HCT116 (cell line): ENCODE measurements around the gene SCAF1. TPM values are rescaled to one million over a fixed set of nuclear protein-coding genes. Genes with fewer than 3 reads are reported as not detected.

Experiments used
- ATAC-seq: fragments of 200-7000 bp; cut with Tn5 transposase; 2 replicates; pipeline ENCODE4 v1.9.1; 2020; ENCODE audit warnings: mild to moderate bottlenecking, moderate library complexity
- BruUV-seq: library from RNA; stranded (reverse); fragments of 400-500 nt; replicated peaks from 2 replicates; lab custom pipeline; 2021; lab: Mats Ljungman, UMichigan
- CTCF ChIA-PET: fragments of 300-600 bp; sonication (Branson Sonifier 250); formaldehyde crosslinking; loops from one replicate; lab custom pipeline; 2021; ENCODE audit warnings: antibody characterized with exemption; lab: Charles Lee
- POLR2A ChIA-PET: fragments of 300-600, 350-600 bp; sonication (Branson Sonifier 250); formaldehyde crosslinking; loops from one replicate; lab custom pipeline; 2021; ENCODE audit warnings: antibody characterized with exemption; lab: Charles Lee
- RAD21 ChIA-PET, 2 experiments: fragments of 300-600 bp; sonication (Branson Sonifier 250); formaldehyde crosslinking; loops; one replicate each; lab custom pipeline; 2023; ENCODE audit warnings: low total read pairs in 2 of 2; ENCODE audit not compliant: uncharacterized antibody in 2 of 2, unreplicated experiment in 2 of 2, low non-redundant PET in 1 of 2; lab: Charles Lee
- DNase-seq: peaks from one replicate; pipeline ENCODE4 v3.0.0-alpha.2; 2010; ENCODE audit warnings: low read depth, low spot score
- H2AFZ ChIP-seq: fragments of 200-600 bp; shearing (Covaris generic), sonication (generic); 2 replicates; pipeline ENCODE4 v1.6.1; 2017; ENCODE audit warnings: low read depth, mixed run types, mixed read lengths, antibody characterized with exemption, low read length; ENCODE audit not compliant: poor library complexity, severe bottlenecking
- H3K27ac ChIP-seq: 2 replicates; pipeline ENCODE4 v1.5.1; 2012; ENCODE audit warnings: low read depth, low read length
- H3K27me3 ChIP-seq: fragments of 200-600 bp; sonication (generic); 2 replicates; pipeline ENCODE4 v1.6.1; 2016; ENCODE audit warnings: mixed run types, low read length, mixed read lengths; ENCODE audit not compliant: insufficient read depth
- H3K36me3 ChIP-seq, 2 experiments: fragments of 200-500 bp in 1 of 2; fragments of 200-600 bp in 1 of 2; sonication (Bioruptor generic) in 1 of 2; sonication (generic) in 1 of 2; 2 replicates each; pipeline versions ENCODE4 v1.5.1 to v1.6.1; 2014 to 2016; ENCODE audit warnings: low read length in 2 of 2, inconsistent platforms in 1 of 2, mixed read lengths in 1 of 2, mixed run types in 1 of 2; ENCODE audit not compliant: insufficient read depth in 2 of 2, control insufficient read depth in 1 of 2
- H3K4me1 ChIP-seq, 2 experiments: fragments of 200-600 bp in 1 of 2; sonication (generic) in 1 of 2; 2 replicates each; pipeline versions ENCODE4 v1.5.1 to v1.6.1; 2012 to 2017; ENCODE audit warnings: low read length in 2 of 2, inconsistent platforms in 1 of 2, mild to moderate bottlenecking in 1 of 2, mixed read lengths in 1 of 2, mixed run types in 1 of 2, moderate library complexity in 1 of 2; ENCODE audit not compliant: insufficient read depth in 2 of 2, control insufficient read depth in 1 of 2
- H3K4me2 ChIP-seq: fragments of 200-600 bp; sonication (generic); 2 replicates; pipeline ENCODE4 v1.6.1; 2017; ENCODE audit warnings: mixed run types, low read length, mixed read lengths
- H3K4me3 ChIP-seq, 2 experiments: fragments of 200-600 bp in 1 of 2; sonication (generic) in 1 of 2; replicated peaks in 1 of 2; 2 replicates each; pipeline ENCODE4 v1.5.1; 2011 to 2016; ENCODE audit warnings: low read length in 2 of 2, control low read depth in 1 of 2, low read depth in 1 of 2, mild to moderate bottlenecking in 1 of 2, mixed read lengths in 1 of 2, mixed run types in 1 of 2
- H3K79me2 ChIP-seq: fragments of 200-600 bp; sonication (generic); 2 replicates; pipeline ENCODE4 v1.6.1; 2017; ENCODE audit warnings: mild to moderate bottlenecking, mixed run types, low read length, moderate library complexity, mixed read lengths; ENCODE audit not compliant: insufficient read depth
- H3K9ac ChIP-seq: fragments of 200-600 bp; sonication (generic); 2 replicates; pipeline ENCODE4 v1.6.1; 2016; ENCODE audit warnings: low read length, mixed read lengths
- H3K9me2 ChIP-seq: fragments of 200-600 bp; sonication (generic), shearing (Covaris generic); 2 replicates; pipeline ENCODE4 v1.6.1; 2017; ENCODE audit warnings: mixed run types, mild to moderate bottlenecking, moderate library complexity; ENCODE audit not compliant: insufficient read depth
- H3K9me3 ChIP-seq, 2 experiments: fragments of 200-500 bp in 1 of 2; fragments of 200-600 bp in 1 of 2; sonication (Bioruptor generic) in 1 of 2; sonication (generic) in 1 of 2; 2 replicates each; pipeline ENCODE4 v1.6.1; 2014 to 2017; ENCODE audit warnings: low read length in 2 of 2, mixed read lengths in 2 of 2, inconsistent platforms in 1 of 2, low read depth in 1 of 2, mild to moderate bottlenecking in 1 of 2, mixed run types in 1 of 2, moderate library complexity in 1 of 2; ENCODE audit not compliant: control insufficient read depth in 1 of 2, insufficient read depth in 1 of 2
- H4K20me1 ChIP-seq: fragments of 200-600 bp; sonication (generic), shearing (Covaris generic); 2 replicates; pipeline ENCODE4 v1.6.1; 2017; ENCODE audit warnings: mixed run types, mild to moderate bottlenecking, moderate library complexity; ENCODE audit not compliant: insufficient read depth
- ATF3 ChIP-seq: IDR thresholded peaks from 2 replicates; pipeline ENCODE4 v1.6.1; 2012
- EGR1 ChIP-seq: IDR thresholded peaks from 2 replicates; pipeline ENCODE4 v1.6.1; 2012; ENCODE audit warnings: low read depth
- ELF1 ChIP-seq: IDR thresholded peaks from 2 replicates; pipeline ENCODE4 v1.6.1; 2012; ENCODE audit warnings: low read depth, borderline replicate concordance
- RAD21 ChIP-seq: IDR thresholded peaks from 2 replicates; pipeline ENCODE4 v1.6.1; 2012; ENCODE audit warnings: low read depth, mild to moderate bottlenecking
- SP1 ChIP-seq: IDR thresholded peaks from 2 replicates; pipeline ENCODE4 v1.6.1; 2012; ENCODE audit warnings: low read depth
- intact Hi-C: fragments of 100-400 bp; cut with micrococcal nuclease; formaldehyde crosslinking; loops from 2 replicates; pipeline ENCODE4 v1.10.0; 2022
- total RNA-seq: library from RNA; stranded (reverse); gene quantifications from one replicate; pipeline ENCODE4 v1.2.1, GENCODE V29; 2021; ENCODE audit not compliant: unreplicated experiment
- TF ChIP-seq, protein P1 (sequence below), 3 experiments: fragments of 200-600 bp in 1 of 3; sonication (generic) in 1 of 3; IDR thresholded peaks in 2 of 3; conservative IDR thresholded peaks in 1 of 3; 2 replicates each; pipeline ENCODE4 v1.5.1; 2012 to 2017; ENCODE audit warnings: low read depth in 2 of 3, low read length in 2 of 3, antibody characterized with exemption in 1 of 3, borderline replicate concordance in 1 of 3, control low read depth in 1 of 3, mild to moderate bottlenecking in 1 of 3, mixed read lengths in 1 of 3, mixed run types in 1 of 3, moderate library complexity in 1 of 3; ENCODE audit not compliant: insufficient read depth in 1 of 3
- TF ChIP-seq, protein P2 (sequence below): IDR thresholded peaks from 2 replicates; pipeline ENCODE4 v1.6.1; 2012
- TF ChIP-seq, protein P3 (sequence below): IDR thresholded peaks from 2 replicates; pipeline ENCODE4 v1.6.1; 2011; ENCODE audit warnings: mild to moderate bottlenecking, low read length, moderate library complexity; ENCODE audit not compliant: insufficient replicate concordance; ENCODE audit errors: extremely low read depth

Gene SCAF1
- total RNA-seq, 1 experiment from 2014 or later, result 96.8 TPM

DNA sequence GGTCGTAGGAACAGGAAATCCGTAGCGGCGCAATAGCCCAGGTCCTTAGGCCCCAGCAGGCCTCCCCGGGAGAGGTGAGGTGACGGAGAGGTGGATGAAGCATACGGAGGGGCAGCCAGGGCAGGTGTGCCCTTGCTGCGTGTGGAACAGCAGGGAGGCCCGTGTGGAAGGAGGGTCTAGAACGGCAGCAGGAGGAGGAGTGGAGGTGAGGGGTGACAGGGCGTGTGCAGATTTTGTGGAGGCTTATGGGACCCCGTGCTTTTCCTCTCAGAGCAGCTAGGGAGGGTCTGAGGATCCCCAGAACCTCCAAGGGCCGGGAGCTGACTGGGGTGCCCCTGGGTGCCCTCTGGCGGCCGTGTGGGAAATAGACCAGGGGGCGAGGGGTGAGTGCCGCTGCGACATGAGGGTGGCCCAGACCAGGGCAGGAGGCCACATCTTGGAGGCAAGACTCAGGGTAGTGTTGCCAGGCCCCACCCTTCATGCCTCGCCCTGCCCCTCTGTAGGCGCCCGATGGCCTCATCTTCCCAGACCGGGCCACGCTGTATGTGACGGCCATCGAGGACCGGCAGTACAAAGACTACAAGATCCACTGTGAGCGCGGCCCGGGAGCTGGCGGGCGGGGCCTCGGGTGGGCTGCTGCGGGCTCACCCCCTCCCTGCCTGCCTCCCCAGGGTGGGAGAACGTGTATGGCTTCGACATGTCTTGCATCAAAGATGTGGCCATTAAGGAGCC is 42.4 kb downstream of the SCAF1 start:
- RAD21 ChIA-PET, result no interaction called here
- Histone ChIP-seq H3K9me2 (no peaks in the 10 kb centered on the region), H3K9ac (no peak overlapping the region), H4K20me1 (peaks cover 33% of the 10 kb centered on the region; the same call in 1 of the 2 replicates), H3K4me2 (no peak overlapping the region), H3K4me3 (no peak overlapping the region), H3K27me3 (no peaks in the 10 kb centered on the region), H3K79me2 (peaks cover 64% of the 10 kb centered on the region), H3K27ac (no peak overlapping the region), H2AFZ (no peak overlapping the region), H3K9me3 (no peaks in the 10 kb centered on the region), H3K4me1 (peaks cover 13 to 23% of the 10 kb centered on the region in 2 experiments), H3K36me3 (peaks cover 43 to 61% of the 10 kb centered on the region in 2 experiments)
- intact Hi-C loops, result no loop called here
- DNase-seq (no peak), ATAC-seq (peak; percentile 48)
- TF ChIP-seq ELF1 (no peak), EGR1 (no peak), ATF3 (no peak), SP1 (no peak), RAD21 (no peak)
- TF ChIP-seq, protein P1, sequence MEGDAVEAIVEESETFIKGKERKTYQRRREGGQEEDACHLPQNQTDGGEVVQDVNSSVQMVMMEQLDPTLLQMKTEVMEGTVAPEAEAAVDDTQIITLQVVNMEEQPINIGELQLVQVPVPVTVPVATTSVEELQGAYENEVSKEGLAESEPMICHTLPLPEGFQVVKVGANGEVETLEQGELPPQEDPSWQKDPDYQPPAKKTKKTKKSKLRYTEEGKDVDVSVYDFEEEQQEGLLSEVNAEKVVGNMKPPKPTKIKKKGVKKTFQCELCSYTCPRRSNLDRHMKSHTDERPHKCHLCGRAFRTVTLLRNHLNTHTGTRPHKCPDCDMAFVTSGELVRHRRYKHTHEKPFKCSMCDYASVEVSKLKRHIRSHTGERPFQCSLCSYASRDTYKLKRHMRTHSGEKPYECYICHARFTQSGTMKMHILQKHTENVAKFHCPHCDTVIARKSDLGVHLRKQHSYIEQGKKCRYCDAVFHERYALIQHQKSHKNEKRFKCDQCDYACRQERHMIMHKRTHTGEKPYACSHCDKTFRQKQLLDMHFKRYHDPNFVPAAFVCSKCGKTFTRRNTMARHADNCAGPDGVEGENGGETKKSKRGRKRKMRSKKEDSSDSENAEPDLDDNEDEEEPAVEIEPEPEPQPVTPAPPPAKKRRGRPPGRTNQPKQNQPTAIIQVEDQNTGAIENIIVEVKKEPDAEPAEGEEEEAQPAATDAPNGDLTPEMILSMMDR (IDR thresholded peaks at IDR 0.05 in 2 of 3, conservative IDR thresholded peaks at IDR 0.05 in 1 of 3; ENCODE audit: borderline replicate concordance in 1 of 3, insufficient read depth in 1 of 3, low read depth in 2 of 3, low read length in 2 of 3), result peak; percentile 4 to 61 (median 44); a peak in 4 of 6 replicates
- TF ChIP-seq, protein P2, sequence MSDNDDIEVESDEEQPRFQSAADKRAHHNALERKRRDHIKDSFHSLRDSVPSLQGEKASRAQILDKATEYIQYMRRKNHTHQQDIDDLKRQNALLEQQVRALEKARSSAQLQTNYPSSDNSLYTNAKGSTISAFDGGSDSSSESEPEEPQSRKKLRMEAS, result no peak
- TF ChIP-seq, protein P3, sequence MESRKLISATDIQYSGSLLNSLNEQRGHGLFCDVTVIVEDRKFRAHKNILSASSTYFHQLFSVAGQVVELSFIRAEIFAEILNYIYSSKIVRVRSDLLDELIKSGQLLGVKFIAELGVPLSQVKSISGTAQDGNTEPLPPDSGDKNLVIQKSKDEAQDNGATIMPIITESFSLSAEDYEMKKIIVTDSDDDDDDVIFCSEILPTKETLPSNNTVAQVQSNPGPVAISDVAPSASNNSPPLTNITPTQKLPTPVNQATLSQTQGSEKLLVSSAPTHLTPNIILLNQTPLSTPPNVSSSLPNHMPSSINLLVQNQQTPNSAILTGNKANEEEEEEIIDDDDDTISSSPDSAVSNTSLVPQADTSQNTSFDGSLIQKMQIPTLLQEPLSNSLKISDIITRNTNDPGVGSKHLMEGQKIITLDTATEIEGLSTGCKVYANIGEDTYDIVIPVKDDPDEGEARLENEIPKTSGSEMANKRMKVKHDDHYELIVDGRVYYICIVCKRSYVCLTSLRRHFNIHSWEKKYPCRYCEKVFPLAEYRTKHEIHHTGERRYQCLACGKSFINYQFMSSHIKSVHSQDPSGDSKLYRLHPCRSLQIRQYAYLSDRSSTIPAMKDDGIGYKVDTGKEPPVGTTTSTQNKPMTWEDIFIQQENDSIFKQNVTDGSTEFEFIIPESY, result no peak
- CTCF ChIA-PET, result no interaction called here
- POLR2A ChIA-PET, result no interaction called here
- no TSS peak for BruUV-seq
